ENCODE results near the gene ABCC1.

ABCC1 gene

GRCh38 chr16:16120382-16121184, 171.2 kb downstream of the ABCC1 start:
- DNase-seq, result no peak

GRCh38 chr16:16121185-16121727, 171.8 kb downstream of the ABCC1 start:
- no peak for DNase-seq

DNA sequence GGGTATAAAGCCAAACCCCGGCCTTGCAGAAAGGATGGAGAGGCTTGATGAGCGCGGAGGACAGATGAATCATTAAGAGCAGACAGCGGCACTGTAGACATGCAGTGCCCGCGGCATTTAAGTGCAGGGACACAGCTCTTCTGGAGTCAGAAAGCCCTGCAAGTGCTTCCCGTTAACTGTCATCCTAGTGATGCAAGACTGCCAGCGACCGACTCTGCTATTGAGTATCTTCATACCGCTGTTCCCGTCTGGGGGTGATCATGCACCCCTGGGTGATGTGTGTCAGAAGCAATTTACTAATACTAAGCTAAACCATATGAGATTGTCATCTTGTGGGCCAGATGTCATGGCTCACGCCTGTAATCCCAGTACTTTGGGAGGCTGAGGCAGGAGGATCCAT, 172.8 kb downstream of the ABCC1 start:
- DNase-seq, result no peak

GRCh38 chr16:16124438-16124837, 175.0 kb downstream of the ABCC1 start:
- no peak for DNase-seq

DNA sequence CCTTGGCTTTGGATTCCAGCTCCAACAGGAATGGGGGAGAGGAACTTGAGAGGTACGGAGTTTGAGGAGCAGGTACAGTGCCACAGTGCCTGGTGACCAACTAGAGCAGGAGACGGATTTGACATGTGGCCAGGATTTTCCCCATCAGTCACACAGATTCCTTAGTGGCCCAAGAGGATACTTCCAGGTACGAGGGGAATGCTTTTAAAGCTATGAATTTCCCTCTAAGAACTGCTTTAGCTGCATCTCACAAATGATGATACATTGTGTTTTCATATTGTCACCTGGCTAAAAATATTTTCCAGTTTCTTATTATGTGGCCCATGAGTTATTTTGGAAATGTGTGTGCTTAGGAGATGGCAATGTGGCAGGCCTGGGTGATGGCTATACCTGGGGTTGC, 175.6 kb downstream of the ABCC1 start:
- no peak for DNase-seq

DNA sequence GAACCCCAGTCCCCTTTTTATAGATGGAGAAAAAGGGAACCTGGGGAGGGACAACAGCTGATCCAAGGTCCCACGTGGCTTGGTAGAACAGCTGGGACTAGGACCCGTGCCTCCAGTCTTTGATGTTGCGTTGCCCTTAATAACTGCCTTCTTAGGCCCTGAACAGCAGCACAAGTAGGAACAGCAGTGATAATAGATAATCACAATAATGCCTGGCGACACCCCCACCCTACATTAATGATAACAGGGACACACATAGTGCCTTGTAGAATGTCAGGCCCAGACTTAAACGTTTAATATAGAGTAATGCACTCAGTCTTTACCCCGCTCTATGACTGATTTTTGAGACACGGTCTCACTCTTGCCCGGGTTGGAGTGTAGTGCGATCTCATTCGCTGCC, 177.5 kb downstream of the ABCC1 start:
- DNase-seq, result no peak

GRCh38 chr16:16127469-16128116, 178.2 kb downstream of the ABCC1 start:
- DNase-seq, result peak; percentile 65

DNA sequence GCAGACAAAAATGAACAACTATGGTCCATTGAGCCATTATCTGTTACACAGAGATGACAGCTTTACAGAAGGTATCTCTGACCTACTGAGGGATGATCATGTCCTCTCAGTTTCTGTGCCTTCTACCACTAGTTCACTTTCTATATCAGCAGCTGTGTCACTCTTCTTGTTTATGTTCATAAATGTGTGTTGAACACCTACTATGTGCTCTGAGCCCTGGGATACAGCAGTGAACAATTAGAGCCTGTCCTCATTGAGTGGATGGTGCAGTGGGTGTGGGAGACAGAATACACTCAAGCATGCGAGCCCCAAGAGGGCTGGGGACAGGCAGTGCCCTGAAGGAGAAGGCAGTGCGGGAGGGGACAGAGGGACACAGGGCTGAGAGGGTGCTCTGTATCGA, 181.8 kb downstream of the ABCC1 start:
- DNase-seq, result no peak

DNA sequence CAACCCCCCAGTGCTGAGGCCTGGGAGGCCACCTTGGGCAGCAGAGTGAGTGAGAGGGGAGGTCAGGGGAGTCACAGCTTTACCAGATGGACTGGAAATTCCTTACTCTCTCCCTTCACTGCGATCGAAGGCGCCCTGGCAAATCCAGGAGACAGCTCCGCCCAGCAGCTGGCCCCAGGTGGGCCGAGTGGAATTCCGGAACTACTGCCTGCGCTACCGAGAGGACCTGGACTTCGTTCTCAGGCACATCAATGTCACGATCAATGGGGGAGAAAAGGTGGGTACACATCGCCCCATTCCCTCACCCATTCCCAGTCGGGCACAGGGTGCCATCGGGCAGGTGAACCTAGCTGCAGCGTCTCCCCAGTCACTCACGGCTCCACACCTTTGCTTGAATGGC, 182.2 kb downstream of the ABCC1 start:
- no peak for DNase-seq

DNA sequence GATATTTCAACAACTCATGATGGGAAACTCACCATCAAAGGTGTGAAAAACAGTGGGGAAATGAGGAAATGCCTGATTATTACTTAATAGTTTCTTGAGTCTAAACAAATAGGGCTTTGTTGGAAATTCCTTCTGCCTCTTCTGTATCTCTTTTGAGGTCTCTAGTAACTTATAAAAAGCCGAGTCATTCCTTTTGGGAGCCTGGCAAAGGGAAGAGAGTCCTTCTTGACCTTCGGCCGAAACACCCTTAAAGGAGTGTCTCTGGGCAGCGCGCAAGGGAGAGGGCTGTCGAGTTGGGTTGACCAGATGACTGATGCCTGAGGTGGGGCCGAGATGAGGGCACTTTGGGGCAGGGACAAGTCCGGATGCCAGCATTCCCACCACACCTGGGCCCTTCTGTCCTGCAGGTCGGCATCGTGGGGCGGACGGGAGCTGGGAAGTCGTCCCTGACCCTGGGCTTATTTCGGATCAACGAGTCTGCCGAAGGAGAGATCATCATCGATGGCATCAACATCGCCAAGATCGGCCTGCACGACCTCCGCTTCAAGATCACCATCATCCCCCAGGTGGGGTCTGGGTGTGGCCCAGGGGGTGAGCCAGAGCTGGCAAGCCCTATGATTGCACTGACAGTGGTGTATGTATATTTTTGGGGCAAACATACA, 184.7 kb downstream of the ABCC1 start:
- no peak for DNase-seq

DNA sequence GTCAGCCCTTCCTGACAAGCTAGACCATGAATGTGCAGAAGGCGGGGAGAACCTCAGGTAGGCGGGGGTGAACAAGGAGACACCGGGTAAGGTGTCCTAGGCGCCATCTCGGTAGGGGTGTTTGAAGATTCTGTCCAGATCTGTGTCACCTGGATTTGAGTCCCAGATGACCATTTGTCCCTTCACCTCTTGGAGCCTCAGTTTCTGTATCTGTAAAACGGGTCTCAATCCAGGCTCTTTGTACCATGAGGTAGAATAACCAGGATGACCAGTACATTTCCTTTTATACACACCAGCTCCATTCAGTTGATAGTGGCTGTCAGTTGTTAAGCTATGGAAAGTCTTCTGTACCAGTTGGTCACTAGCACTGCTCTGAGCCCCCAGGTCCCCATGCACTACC, 187.2 kb downstream of the ABCC1 start:
- DNase-seq, result no peak

DNA sequence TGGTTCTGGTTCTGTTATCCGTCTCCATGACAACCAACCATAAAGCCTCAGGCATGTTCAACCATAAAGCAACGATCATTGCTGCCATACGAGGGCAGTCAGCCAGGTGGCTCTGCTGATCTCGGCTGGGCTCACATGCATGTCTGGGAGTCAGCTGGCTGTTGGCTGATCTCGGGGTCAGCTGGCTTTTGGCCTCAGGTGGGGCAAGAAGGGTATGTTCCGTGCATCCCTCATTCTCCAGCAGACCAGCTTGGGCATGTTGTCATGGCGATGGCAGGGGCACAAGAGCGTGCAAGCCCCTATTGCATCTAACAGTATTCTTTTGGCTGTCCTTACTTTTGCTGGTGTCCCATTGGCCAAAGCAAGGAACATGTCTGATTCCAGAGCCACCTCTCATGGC, 187.7 kb downstream of the ABCC1 start:
- DNase-seq, result no peak

DNA sequence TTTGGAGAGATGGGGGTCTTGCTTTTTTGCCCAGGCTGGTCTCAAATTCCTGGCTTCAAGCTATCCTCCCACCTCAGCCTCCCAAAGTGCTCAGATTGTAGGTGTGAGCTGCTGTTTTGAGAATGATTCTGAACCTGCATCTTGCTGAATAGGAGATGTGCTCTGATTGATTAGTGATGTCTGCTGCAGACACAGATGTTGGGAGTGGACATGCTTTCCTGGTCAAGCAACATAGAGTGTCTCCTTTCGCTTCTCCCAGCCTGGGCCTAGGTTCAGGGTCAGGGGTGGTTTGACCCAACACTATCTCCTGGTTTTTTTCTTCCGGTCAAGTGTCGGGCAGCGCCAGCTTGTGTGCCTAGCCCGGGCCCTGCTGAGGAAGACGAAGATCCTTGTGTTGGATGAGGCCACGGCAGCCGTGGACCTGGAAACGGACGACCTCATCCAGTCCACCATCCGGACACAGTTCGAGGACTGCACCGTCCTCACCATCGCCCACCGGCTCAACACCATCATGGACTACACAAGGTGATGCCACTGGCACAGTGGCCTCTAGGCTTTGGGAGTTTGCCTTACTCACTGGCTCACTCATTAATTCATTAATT, 188.7 kb downstream of the ABCC1 start:
- no peak for DNase-seq

- DNase-seq, result no peak
These were observed 189.6 kb downstream of the ABCC1 start for GRCh38 chr16:16139061-16139460.

DNA sequence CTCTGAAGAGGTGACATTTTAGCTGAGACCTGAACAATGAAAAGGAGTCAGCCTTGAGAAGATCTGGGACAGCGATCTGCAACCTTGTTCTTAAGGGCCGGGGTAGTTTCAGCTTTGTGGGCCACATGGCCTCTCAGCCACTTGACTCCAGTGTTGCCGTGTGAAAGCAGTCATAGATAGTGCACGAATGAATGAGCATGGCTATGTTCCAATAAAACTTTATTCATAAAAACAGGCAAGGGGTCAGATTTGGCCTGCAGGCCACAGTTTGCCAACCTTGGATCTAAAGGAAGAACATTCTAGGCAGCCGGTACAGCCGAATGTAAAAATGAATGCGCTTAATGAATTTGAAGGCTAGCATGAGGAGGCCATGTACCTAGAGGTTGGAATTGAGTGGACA, 190.4 kb downstream of the ABCC1 start:
- DNase-seq, result no peak

DNA sequence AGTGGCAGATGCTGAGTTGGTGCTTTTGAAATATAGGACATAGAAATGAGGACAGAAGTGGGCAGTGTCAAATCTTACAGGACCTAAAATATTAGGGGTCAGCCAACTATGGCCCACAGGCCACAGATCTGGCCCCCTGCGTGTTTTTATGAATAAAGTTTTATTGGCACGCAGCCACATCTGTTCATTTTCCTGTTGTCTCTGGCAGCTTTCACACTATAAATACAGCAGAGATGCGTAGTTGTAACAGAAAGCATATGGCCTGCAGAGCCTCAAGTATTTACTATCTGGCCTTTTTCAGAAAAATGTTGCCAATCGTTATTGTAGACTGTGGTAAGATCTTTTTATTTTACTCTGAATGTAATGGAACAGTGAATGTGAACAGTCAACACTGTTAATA, 191.1 kb downstream of the ABCC1 start:
- DNase-seq, result no peak

DNA sequence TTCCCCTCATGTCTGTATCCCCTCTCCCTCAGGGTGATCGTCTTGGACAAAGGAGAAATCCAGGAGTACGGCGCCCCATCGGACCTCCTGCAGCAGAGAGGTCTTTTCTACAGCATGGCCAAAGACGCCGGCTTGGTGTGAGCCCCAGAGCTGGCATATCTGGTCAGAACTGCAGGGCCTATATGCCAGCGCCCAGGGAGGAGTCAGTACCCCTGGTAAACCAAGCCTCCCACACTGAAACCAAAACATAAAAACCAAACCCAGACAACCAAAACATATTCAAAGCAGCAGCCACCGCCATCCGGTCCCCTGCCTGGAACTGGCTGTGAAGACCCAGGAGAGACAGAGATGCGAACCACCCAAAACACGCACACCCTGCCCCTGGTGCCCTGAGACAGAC, 191.7 kb downstream of the ABCC1 start:
- no peak for DNase-seq

GRCh38 chr16:16141784-16142396, 192.5 kb downstream of the ABCC1 start:
- DNase-seq, result no peak

DNA sequence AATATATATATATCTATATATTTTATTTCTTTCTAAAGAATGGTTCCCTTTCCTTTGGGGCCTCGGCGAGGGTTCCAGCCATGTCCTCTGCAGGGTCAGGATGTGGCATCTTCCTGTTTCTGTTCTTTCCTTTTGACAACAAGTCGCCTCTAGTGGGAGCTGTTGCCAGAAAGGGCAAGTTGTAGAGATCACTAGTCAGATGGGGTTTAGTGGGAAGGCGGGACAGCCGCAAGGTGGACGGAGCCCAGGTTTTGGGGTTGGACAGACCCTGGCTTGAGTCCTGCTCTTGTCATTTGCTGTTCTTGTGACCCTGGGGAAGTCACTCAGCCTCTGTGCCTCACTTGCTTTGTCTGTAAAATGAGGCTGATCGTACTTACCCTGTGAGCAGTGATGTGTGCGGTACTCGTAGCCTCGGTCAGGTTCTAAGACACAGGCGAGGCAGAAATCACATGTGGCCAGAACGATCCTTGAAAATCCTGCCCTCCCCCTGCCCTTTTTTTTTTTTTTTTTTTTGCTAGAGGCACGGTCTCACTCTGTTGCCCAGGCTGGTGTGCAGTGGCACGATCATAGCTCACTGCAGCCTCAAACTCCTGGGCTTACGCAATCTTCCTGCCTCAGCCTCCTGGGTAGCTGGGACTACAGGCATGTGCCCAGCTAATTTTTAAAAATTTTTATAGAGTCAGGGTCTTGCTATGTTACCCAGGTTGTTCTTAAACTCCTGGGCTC, 193.8 kb downstream of the ABCC1 start:
- DNase-seq, result peak; percentile 49

- DNase-seq, result no peak
These were observed 194.5 kb downstream of the ABCC1 start for GRCh38 chr16:16143931-16144330.

GRCh38 chr16:16144416-16144815, 195.0 kb downstream of the ABCC1 start:
- DNase-seq, result no peak

DNA sequence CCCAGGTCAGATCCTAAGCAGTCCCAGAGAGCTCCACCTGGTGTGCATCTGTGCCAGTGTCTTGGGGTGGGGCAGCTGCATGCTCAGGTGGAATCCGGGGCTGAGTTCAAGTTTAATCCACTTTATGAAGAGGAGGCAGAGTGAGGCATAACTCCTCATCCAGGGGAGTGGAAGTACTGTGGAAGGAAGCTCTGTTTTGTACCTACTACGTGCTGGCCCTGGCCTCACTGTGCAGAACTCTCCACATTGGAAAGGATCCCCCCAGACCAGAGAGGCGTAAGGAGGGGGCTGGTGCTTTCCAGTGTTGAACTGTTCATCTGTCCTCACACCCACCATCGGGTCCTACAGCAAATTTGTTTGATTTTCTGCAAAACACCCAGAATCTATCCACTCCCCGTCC, 195.9 kb downstream of the ABCC1 start:
- no peak for DNase-seq

Data from MV-4-11 (cell line).